HG03469 (cell line): Measurements from ENCODE around the gene CABYR.

Experiments
- ATAC-seq: cut with Tn5 transposase; IDR thresholded peaks from one replicate; pipeline ENCODE4 v1.9.1; 2021; ENCODE audit warnings: mild to moderate bottlenecking, moderate library complexity, moderate number of reproducible peaks; ENCODE audit not compliant: unreplicated experiment

CABYR gene, protein sequence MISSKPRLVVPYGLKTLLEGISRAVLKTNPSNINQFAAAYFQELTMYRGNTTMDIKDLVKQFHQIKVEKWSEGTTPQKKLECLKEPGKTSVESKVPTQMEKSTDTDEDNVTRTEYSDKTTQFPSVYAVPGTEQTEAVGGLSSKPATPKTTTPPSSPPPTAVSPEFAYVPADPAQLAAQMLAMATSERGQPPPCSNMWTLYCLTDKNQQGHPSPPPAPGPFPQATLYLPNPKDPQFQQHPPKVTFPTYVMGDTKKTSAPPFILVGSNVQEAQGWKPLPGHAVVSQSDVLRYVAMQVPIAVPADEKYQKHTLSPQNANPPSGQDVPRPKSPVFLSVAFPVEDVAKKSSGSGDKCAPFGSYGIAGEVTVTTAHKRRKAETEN

DNA sequence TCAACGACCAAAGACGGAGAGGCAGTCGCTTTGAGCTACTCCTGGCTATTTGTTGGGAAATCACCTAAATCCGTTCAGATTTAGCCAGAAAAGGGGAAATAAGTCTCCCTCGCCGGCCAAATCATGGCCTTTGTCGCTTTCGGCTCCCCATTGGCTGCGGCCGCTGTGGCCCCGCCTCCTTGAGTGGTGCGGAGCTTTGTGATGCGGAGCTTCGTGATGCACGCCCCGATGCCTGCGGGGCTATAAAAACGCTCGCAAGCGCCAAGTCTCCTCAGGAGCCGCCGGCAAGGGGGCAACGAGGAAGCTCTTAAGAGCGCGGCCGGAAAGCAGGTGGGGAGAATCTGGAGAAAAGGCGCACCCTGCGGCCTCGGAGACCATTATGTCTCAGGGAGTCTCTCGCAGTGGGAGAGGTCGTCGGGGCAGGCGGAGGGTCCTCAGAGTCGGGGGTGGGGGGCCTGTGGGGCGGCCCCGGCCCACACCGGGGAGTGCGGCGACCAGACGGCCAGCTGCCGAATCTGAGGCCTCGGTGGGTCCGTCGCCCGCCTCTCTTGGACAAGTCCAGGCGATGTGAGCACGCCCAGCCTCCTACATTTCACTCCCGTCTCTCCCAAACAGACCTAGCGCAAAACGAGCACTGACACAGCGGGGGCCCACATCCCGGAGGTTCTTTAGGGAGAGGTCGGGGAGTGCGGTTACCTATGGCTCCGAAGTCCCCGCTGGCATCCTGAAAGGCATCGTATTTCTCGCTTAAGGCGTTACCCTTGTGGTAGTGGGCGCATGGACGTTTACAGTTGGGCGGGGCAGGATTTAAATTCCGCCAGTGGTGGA lies at the start of gene CABYR:
TSS of gene CABYR (plus strand) at position 274 of the 828 bp plus-strand sequence. CDS start 4,053 bp downstream, outside the sequence.
- peak; percentile 91 for ATAC-seq

DNA sequence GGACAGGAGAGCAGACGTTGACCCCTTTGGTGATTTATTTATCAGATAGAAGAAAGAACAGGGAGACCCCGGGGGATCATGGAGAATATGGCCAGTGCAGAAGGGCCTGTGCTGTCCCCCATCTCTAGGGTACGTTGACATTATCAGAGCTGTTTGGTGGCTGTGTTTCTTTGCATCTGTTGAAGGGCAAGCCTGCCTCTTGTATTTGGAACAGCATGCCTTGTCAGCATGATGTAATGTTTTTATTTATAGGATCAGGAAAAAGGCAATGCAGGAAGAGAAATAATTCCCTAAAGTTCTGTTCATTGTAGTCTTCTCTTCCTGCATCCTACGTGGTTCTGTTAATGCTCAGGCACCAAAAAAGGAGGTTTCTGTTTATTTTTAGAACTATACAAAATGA lies 49.8 kb upstream of the CABYR start:
- no peak for ATAC-seq

DNA sequence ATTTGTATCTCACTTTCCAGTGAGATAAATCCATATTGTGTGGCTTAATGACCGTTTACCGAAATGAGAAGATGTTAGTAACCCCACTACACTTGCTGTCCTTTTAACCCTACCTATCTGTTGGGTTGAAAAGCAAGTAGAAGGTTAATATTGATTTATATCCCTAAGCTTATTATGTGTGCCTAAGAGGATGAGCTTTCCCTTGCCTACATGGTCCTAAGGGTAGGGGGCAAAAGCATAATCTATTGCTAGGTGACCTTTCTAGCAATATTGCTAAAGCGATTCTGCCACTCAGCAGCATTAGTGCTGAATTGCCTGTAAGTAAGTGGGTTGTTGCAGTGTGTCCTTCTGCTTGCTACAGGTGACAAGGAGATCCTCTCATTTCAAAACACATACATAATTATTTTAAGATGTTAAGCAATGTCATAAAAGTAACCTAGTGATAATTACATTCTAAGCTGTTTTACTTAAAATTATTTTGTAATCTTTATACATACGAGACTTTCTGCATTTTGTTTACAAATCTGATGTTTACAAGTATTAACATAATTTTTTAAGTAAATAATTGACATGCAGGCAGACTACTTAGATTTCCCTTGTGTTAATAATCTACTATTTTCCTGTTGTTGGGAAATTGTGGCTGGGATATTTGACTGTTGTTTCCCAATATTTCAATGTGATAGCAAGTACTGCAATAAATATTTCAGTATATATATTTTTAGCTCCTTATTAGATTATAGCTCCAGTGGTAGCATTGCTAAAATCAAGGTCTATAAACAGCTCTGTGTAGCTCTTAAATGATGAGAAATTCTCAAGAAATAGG lies 49.1 kb upstream of the CABYR start:
- no peak for ATAC-seq

DNA sequence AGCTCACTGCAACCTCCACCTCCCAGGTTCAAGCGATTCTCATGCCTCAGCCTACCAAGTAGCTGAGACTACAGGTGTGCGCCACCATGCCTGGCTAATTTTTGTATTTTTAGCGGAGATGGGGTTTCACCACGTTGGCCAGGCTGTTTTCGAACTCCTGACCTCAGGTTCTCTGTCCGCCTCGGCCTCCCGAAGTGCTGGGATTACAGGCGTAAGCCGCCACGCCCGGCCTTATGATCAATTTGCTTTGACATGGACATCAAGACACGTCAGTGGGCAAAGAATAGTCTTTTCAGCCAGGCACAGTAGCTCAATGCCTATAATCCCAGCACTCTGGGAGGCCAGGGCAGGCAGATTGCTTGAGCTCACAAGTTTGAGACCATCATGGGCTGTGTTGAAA lies 48.0 kb upstream of the CABYR start:
- ATAC-seq: no peak

DNA sequence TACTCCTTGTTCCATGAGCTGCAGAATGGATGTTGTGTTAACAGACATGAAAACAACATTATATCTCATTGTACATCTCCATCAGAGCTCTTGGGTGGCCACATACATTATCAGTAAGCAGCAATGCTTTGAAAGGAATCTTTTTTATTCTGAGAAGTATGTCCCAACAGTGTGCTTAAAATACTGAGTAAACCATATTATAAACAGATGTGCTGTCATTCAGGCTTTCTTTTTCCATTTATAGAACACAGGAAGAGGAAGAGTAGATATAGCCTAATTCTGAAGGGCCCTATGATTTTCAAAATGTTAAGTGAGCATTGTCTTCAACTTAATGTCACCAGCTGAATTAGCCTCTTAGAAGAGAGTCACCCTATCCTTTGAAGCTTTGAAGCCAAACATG lies 44.3 kb upstream of the CABYR start:
- no peak for ATAC-seq

DNA sequence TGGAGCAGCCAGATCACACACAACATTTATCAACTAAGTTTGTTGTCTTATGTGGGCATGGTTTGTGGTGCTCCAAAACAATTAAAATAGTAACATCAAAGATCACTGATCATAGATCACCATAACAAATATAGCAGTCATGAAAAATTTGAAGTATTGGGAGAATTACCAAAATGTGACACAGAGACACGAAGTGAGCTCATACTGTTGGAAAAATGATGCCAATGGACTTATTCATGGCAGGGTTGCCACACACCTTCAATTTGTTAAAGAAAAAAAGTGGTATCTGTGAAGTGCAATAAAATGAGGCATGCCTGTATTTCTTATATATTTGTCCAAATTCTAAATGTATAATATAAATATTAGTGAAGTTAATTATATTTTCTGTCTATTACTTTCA lies 42.9 kb upstream of the CABYR start:
- no peak for ATAC-seq

DNA sequence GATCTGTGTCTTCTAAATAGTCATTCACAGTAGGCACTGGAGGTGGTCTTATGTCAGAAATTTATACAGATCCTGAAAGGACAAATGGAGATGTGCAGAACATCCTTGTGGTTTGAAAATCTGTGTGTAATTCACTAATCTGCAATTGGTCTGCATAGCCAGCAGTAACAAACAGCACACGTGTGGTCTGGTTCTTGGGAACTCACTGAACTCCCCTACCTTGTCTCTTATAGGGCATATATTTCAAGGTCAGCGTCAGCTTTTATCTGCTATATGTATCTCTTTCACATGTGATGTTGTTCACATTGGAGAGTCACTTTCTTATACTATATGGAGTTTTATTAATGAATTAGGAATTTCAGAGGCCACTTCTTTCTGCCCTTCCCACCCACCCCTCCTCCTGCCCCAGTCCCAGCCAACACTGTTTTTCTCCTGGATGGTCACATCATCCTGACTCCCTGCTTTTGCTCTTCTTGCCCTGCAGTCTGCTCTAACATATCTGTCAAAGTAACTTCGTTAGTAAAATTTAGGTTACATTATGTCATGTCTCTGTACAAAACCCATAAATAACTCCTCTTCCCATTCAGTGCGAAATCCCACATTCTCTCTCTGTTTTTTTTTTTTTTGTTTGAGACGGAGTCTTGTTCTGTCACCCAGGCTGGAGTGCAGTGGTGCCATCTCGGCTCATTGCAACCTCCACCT lies 35.4 kb upstream of the CABYR start:
- no peak for ATAC-seq

DNA sequence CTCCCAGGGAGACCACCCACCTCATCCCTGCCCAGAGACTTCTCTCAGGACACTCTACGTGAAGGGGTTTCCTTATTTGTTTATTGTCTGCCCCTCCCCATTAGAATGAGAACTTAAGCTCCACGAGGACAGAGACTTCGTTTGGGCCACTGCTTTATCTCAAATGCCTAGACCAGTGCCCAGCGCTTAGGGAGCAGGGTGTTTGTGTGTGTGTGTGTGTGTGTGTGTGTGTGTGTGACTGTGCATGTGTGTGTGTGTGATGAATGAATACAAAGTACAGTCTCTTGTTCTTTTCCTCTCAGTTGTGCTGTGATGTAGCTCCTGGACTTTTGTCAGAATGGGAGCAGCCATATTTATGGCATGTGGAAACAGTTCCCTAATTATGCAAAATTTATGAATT lies 34.4 kb upstream of the CABYR start:
- ATAC-seq: no peak

DNA sequence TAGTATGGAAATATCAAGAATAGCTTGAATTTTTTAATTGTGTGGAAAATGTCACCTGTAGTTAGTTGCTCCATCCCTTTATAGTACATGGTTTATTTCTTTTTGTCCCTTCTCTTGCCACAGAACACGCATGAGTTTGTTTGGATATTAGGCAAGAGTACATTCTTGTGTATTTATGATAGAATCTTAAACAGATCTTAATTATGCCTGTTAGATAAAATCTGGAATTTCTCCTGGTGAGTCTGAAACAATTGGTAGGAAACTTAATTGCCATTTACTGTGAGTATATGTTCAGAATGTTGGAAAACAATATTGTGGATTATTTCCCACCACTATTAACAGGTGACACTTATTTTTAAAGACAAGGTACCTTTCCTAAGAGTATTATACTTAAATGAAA lies 30.2 kb upstream of the CABYR start:
- no peak for ATAC-seq

DNA sequence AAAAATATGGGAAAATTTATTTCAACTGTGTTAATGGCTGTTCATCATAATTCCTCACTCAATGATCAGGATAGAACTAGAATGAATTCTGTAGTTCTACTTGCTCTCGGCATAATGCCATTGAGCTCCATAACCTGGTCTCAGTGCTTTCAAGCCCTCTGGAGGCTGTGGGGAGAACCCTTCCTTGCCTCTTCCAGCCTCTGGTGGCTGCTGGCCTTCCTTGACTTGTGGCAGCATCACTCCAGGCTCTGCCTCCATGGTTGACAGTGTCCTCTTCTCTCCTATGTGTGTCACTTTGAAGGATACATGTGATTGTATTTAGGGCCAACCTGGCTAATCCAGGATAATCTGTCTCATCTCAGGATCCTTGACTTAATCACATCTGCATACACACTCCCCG lies 26.9 kb upstream of the CABYR start:
- ATAC-seq: no peak

DNA sequence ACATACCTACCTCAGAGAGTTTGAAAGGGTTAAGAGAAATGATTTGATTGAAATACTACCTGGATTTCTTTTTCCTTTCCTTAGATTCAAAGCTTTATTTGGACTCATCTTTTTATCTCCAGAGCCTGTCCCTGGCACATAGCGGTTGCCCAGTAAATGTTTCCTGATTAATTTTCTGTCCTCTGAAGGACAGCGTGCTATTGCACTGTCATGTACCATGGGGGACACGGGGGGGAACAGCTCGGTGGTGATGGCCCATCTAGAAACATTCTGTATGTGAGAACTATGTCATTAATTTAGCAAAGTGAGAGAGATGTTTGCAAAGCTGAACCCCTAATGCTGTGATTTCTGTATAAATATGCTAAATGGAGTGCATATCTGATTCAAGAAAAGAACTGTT lies 26.4 kb upstream of the CABYR start:
- ATAC-seq: no peak

DNA sequence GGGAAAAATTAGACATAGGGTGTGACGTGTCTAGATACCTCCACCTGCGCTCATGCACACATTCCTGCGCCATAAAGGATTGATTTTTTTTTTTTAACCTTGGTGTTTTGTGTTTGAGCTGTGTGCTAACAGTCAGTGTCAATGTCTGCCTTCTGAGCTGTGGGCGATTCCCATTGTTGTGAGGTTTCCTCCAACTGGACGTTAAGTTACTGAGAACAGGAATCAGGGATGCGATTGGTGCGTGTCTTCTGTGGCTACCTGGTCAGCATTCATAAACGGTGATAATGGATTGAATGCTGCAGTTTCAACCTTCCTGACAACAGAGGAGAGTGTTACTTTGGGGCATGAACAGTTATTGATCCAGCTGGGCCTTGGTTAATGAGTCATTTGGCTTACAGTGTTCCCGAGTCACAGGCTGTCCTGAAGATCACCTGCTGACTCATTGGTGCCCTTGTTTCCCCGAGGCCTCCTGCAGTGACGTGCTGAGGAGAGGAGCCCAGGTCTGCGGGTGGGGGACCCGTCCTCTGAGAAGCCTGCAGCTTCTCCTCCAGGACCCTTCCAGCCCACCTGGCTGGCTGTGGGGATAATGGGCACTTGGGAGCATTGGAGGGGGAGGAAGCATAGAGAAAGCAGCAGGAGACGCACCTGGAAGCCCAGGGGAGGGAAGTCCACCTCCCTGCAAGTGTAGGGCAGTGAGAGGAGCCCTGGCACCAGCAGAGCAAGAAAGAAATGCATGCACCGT lies 25.8 kb upstream of the CABYR start:
- no peak for ATAC-seq

DNA sequence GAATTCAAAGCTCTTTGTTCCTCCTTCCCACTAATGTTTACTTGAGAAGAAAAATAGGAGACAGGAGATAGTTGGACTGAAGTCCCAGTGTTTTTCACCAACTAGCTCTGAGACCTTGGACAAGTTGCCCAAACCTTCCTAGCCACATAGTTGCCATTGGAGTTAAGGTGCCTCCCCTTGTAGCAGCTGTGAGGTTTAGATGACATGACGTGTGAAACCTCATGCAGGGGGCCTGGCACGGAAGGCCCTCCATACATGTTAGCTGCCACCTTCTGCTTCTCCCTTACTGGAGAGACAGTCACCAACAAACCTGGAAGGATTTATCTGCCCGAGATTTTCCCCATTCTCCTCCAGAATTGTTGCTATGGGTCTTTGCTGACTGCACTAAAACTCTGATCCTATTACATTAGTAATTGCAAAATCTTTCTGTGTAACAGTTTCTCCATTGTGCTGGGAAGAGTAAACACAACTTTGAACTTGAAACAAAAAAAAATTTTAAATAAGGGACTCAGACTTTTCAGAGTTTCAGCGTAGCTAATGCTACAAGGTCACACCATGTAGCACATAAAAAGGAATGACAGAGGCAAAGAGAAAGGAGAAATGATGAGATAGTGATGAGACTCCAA lies 23.8 kb upstream of the CABYR start:
- ATAC-seq: no peak

DNA sequence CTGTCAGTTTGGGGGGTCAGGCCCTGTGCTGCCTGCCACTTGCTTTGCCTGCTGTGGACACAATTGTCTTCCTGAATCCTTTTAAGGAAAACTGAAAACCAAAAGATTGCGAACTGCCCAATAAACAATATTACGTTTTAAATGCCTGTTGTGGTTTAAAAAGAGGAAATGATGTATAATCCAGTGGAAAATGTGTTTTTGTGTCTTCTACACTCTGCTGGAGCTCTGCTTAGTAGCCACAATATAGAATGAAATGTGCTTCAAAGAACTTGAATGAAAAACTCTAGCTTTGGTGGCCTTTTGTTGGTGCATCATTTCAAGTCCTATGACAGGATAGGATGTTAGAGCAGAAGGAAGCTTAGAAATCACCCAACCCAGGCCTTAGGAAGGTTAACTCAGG lies 23.2 kb upstream of the CABYR start:
- no peak for ATAC-seq

DNA sequence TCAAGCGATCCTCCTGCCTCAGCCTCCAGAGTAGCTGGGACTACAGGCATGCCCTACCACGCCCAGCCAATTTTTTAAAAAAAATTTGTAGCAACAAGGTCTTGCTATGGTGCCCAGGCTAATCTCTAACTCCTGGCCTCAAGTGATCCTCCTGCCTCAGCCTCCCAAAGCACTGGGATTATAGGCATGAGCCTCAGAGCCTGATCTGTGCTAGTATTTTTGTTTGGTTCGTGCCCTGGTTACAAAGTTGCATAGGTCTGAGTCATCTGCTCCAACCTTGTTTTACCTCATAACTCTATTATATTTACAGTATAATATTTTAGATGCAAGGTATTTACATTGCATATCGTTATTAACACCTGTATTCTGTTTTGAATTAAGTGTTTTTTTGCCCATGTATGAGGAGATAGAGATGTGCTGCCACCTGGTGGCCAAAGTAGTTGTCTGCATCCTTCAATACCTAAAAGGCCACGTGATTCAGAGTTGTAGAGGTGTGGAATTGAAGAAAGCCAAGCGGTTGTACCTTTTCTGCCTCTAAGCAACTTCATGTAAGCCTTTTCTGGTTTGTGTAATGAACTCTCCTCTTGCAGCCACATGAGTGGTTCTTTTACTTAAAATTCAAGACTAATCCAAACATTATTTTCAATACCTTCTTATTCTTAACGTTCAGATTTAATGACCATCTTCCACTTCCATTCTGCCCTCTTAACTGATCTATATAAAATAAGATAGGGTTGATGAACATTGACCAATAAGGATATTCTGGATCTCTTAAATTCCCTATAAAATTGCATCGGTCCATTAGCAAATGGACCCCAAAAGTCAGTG lies 19.9 kb upstream of the CABYR start:
- peak; percentile 54 for ATAC-seq

DNA sequence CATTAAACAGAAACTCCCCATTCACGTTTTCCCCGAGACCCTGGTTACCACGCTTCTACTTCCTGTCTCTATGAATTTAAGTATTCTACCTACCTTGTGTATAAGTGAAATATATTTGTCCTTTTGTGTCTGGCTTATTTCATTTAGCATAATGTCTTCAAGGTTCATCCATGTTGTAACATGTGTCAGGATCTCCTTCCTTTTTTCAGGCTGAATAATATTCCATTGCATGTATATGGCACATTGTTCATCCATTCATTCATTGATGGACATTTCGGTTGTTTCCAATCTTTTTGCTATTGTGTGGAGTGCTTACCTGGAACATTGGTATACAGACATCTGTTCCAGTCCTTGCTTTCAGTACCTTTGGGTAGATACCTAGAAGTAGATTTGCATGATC lies 18.2 kb upstream of the CABYR start:
- no peak for ATAC-seq

DNA sequence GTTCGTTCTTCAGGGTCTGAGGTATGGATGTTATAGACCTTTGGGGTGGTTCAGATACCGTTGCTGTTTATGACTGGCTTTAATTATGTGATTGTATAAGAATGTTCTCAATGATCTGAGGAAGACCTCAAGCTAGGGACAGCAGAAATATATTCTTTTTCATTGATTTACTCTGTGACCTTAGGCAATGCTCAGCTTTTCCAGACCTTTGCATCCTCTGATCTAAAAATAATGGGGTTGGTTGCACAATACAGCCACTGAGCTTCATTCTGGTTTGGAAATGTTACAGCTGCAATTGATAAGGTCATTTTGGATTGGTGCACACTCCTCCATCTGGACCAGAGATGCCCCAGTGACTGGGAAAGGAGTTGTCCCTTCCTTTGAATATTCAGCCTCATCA lies 17.2 kb upstream of the CABYR start:
- no peak for ATAC-seq

DNA sequence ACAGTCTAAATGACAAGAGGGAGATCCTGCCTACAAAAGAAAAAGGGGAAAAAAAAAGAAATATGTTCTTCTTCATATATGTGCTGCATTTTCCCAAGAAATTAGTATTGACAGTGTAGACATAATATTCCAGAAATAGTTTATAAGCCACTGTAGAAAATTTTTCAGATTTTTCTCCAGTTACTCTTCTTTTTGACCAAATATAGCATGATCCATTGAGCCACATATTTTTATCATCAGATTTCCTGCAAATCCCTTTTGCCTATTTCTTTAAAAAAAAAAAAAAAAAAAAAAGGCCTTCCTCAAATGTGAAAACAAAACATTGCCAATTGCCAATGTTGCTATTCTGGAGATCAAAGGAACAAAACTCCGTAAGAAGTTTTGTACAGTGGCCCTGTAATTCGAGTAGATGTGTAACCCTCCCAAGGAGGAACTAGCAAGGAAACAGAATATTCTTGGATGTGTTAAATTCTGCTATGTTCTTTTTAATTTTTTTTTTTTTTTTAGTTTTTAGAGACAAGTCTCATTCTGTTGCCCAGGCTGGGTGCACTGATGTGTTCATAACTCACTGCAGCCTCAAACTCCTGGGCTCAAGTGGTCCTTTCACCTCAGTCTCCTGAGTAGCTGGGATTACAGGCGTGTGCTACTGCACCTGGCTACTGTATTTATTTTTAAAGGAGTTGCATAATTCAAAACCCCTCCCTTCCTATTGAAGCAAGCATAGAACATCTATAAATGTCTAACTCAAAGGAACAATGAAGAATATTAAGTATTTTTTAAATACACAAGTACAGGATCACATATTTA lies 12.5 kb upstream of the CABYR start:
- no peak for ATAC-seq
